Mesothelial cell of epicardium (in vitro differentiated cells): ENCODE data around the gene IRS1. TPM values are rescaled to one million over a fixed set of nuclear protein-coding genes. Genes with fewer than 3 reads are reported as not detected.

ENCODE experiments used
- DNase-seq, 2 experiments: peaks; one replicate each; pipeline ENCODE4 v3.0.0; 2021; ENCODE audit warnings: low spot score in 2 of 2; ENCODE audit not compliant: unreplicated experiment in 2 of 2
- H3K27ac Mint-ChIP-seq: 2 replicates; pipeline ENCODE4 v1.8.0; 2021; ENCODE audit warnings: mixed read lengths
- H3K27me3 Mint-ChIP-seq: 2 replicates; pipeline ENCODE4 v1.8.0; 2021; ENCODE audit warnings: low read depth, mixed read lengths
- H3K36me3 Mint-ChIP-seq: 2 replicates; pipeline ENCODE4 v1.8.0; 2021; ENCODE audit warnings: mixed read lengths
- H3K4me1 Mint-ChIP-seq: 2 replicates; pipeline ENCODE4 v1.8.0; 2021; ENCODE audit warnings: mixed read lengths
- H3K4me3 Mint-ChIP-seq: 2 replicates; pipeline ENCODE4 v1.8.0; 2021; ENCODE audit warnings: mild to moderate bottlenecking, moderate library complexity, mixed read lengths
- H3K9me3 Mint-ChIP-seq: 2 replicates; pipeline ENCODE4 v1.8.0; 2021; ENCODE audit warnings: mixed read lengths
- CTCF ChIP-seq: fragments of 200-600 bp; sonication (generic); IDR thresholded peaks from one replicate; pipeline ENCODE4 v1.5.0; 2021; ENCODE audit warnings: antibody characterized with exemption; ENCODE audit not compliant: unreplicated experiment
- total RNA-seq: library from RNA; stranded (reverse); gene quantifications from 3 replicates; pipeline ENCODE4 v1.2.1, GENCODE V29; 2021

IRS1 gene
- total RNA-seq, 1 donor from 2014 or later: 64.2 TPM

- H3K27me3 Mint-ChIP-seq: no peaks in the 10 kb centered on the region
- no peak for DNase-seq
- H3K36me3 Mint-ChIP-seq: peaks cover 38% of the 10 kb centered on the region
- H3K27ac Mint-ChIP-seq: peak overlapping the region; percentile 14
- H3K9me3 Mint-ChIP-seq: peaks cover 12% of the 10 kb centered on the region
- TF ChIP-seq CTCF: no peak
- H3K4me3 Mint-ChIP-seq: no peak overlapping the region
- peaks cover 44% of the 10 kb centered on the region for H3K4me1 Mint-ChIP-seq
These were observed 39.0 kb downstream of the IRS1 start for GRCh38 chr2:226760412-226761194.

- H3K36me3 Mint-ChIP-seq: peaks cover 30% of the 10 kb centered on the region
- H3K4me3 Mint-ChIP-seq: no peak overlapping the region
- peak overlapping the region; percentile 59 for H3K27ac Mint-ChIP-seq
- H3K4me1 Mint-ChIP-seq: peaks cover 51% of the 10 kb centered on the region
- no peak for TF ChIP-seq CTCF
- H3K27me3 Mint-ChIP-seq: no peaks in the 10 kb centered on the region
- H3K9me3 Mint-ChIP-seq: peaks cover 7% of the 10 kb centered on the region
- no peak for DNase-seq
These were observed 39.9 kb downstream of the IRS1 start for GRCh38 chr2:226759768-226760167.

- peaks cover 58% of the 10 kb centered on the region for H3K4me1 Mint-ChIP-seq
- H3K4me3 Mint-ChIP-seq: no peak overlapping the region
- peaks cover 23% of the 10 kb centered on the region for H3K36me3 Mint-ChIP-seq
- H3K27ac Mint-ChIP-seq: peak overlapping the region; percentile 71
- DNase-seq: no peak
- no peaks in the 10 kb centered on the region for H3K27me3 Mint-ChIP-seq
- no peak for TF ChIP-seq CTCF
- H3K9me3 Mint-ChIP-seq: peaks cover 4% of the 10 kb centered on the region
These were observed 40.5 kb downstream of the IRS1 start for GRCh38 chr2:226758921-226759640.

- Mint-ChIP-seq H3K27ac (peak overlapping the region; percentile 87), H3K36me3 (peaks cover 4% of the 10 kb centered on the region), H3K4me1 (peaks cover 43% of the 10 kb centered on the region), H3K27me3 (no peaks in the 10 kb centered on the region), H3K9me3 (no peaks in the 10 kb centered on the region), H3K4me3 (no peak overlapping the region)
- DNase-seq: no peak
- no peak for TF ChIP-seq CTCF
These were observed 43.5 kb downstream of the IRS1 start for GRCh38 chr2:226756131-226756530.

GRCh38 chr2:226755631-226756030 lies 44.0 kb downstream of the IRS1 start:
- TF ChIP-seq CTCF: no peak
- DNase-seq: no peak
- Mint-ChIP-seq H3K27ac (peak overlapping the region; percentile 87), H3K4me3 (no peak overlapping the region), H3K27me3 (no peaks in the 10 kb centered on the region), H3K9me3 (no peaks in the 10 kb centered on the region), H3K4me1 (peaks cover 43% of the 10 kb centered on the region), H3K36me3 (peaks cover 2% of the 10 kb centered on the region)
